EH (cell line): ENCODE measurements around the gene GLDN.
"Not testable (repeated sequence)": the region's sequence is repeated elsewhere in the genome, so short reads cannot be mapped to it uniquely, and the experiment has no call there.

Experiments
- DNase-seq: peaks from one replicate; pipeline ENCODE4 v3.0.0-alpha.2; 2015; ENCODE audit warnings: low read depth

GLDN gene

GRCh38 chr15:51446029-51446744, 104.7 kb downstream of the GLDN start:
- DNase-seq, result not testable (repeated sequence)

- DNase-seq, result no peak
These were observed 106.6 kb downstream of the GLDN start for GRCh38 chr15:51447855-51448621.

- DNase-seq, result peak; percentile 7
These were observed 107.4 kb downstream of the GLDN start for GRCh38 chr15:51448622-51449399.

- DNase-seq, result peak; percentile 7
These were observed 108.5 kb downstream of the GLDN start for GRCh38 chr15:51450001-51450400.
